GM19324 (cell line): ENCODE data around the gene CRLF1.
"Not testable (repeated sequence)": the region's sequence is repeated elsewhere in the genome, so short reads cannot be mapped to it uniquely, and the experiment has no call there.

ENCODE experiments used
- ATAC-seq: cut with Tn5 transposase; IDR thresholded peaks from one replicate; pipeline ENCODE4 v1.9.1; 2021; ENCODE audit warnings: mild to moderate bottlenecking, moderate library complexity; ENCODE audit not compliant: unreplicated experiment, low FRiP score

Gene CRLF1

GRCh38 chr19:18594096-18594823, 12.3 kb downstream of the CRLF1 start:
- peak; percentile 50 for ATAC-seq

GRCh38 chr19:18593367-18594095, 13.1 kb downstream of the CRLF1 start:
- no peak for ATAC-seq

- ATAC-seq, result not testable (repeated sequence)
Observed at GRCh38 chr19:18592732-18593131, 13.9 kb downstream of the CRLF1 start.

- no peak for ATAC-seq
Observed at GRCh38 chr19:18591735-18592385, 14.7 kb downstream of the CRLF1 start.

- ATAC-seq, result no peak
Observed at GRCh38 chr19:18590273-18591272, 16.0 kb downstream of the CRLF1 start.

GRCh38 chr19:18589380-18590272, 17.0 kb downstream of the CRLF1 start:
- peak; percentile 39 for ATAC-seq

- ATAC-seq, result peak; percentile 81
Observed at GRCh38 chr19:18588611-18589379, 17.8 kb downstream of the CRLF1 start, which contains the start of gene REX1BD. TSS of gene REX1BD (plus strand) at chr19:18588798. CDS start at chr19:18588802, 4 bp downstream.

- ATAC-seq, result no peak
Observed at GRCh38 chr19:18587962-18588610, 18.5 kb downstream of the CRLF1 start.

GRCh38 chr19:18587561-18587960, 19.0 kb downstream of the CRLF1 start:
- no peak for ATAC-seq

- ATAC-seq, result no peak
Observed at GRCh38 chr19:18586306-18586705, 20.3 kb downstream of the CRLF1 start.

GRCh38 chr19:18580311-18580710, 26.3 kb downstream of the CRLF1 start:
- no peak for ATAC-seq

GRCh38 chr19:18577365-18577914, 29.2 kb downstream of the CRLF1 start:
- ATAC-seq, result no peak

- no peak for ATAC-seq
Observed at GRCh38 chr19:18576383-18576782, 30.2 kb downstream of the CRLF1 start.

- no peak for ATAC-seq
Observed at GRCh38 chr19:18574691-18575291, 31.8 kb downstream of the CRLF1 start.

- peak; percentile 91 for ATAC-seq
Observed at GRCh38 chr19:18571564-18572344, 34.8 kb downstream of the CRLF1 start, which contains the start of gene UBA52. TSS of gene UBA52 (plus strand) at chr19:18571857. CDS start at chr19:18573301, 1,444 bp downstream.

GRCh38 chr19:18568367-18568766, 38.2 kb downstream of the CRLF1 start:
- ATAC-seq, result no peak
